ENCODE data around the gene CTDSP2. TPM values are rescaled to one million over a fixed set of nuclear protein-coding genes. Genes with fewer than 3 reads are reported as not detected.

CTDSP2 gene
- total RNA-seq, 1 donor = 64.8 TPM

GRCh38 chr12:57869298-57869926 is 22.9 kb upstream of the CTDSP2 start:
- H3K4me3 ChIP-seq (ENCODE audit: low read depth, low read length) = no peak overlapping the region
- DNase-seq (ENCODE audit: low read depth) = no peak
- no peak for TF ChIP-seq CTCF (IDR thresholded peaks at IDR 0.05; ENCODE audit: insufficient read depth, low read depth, low read length)

GRCh38 chr12:57868851-57869268 is 22.3 kb upstream of the CTDSP2 start:
- DNase-seq (ENCODE audit: low read depth) = peak; percentile 55
- H3K4me3 ChIP-seq (ENCODE audit: low read depth, low read length) = no peak overlapping the region
- TF ChIP-seq CTCF (IDR thresholded peaks at IDR 0.05; ENCODE audit: insufficient read depth, low read depth, low read length) = no peak

- H3K4me3 ChIP-seq (ENCODE audit: low read depth, low read length) = no peak overlapping the region
- TF ChIP-seq CTCF (IDR thresholded peaks at IDR 0.05; ENCODE audit: insufficient read depth, low read depth, low read length) = no peak
- DNase-seq (ENCODE audit: low read depth) = peak; percentile 87
Observed at GRCh38 chr12:57868221-57868620, 21.7 kb upstream of the CTDSP2 start.

GRCh38 chr12:57866308-57867019 is 19.9 kb upstream of the CTDSP2 start:
- H3K4me3 ChIP-seq (ENCODE audit: low read depth, low read length) = no peak overlapping the region
- TF ChIP-seq CTCF (IDR thresholded peaks at IDR 0.05; ENCODE audit: insufficient read depth, low read depth, low read length) = no peak
- DNase-seq (ENCODE audit: low read depth) = no peak

- peak; percentile 81 for DNase-seq (ENCODE audit: low read depth)
- peak overlapping the region; percentile 57 for H3K4me3 ChIP-seq (ENCODE audit: low read depth, low read length)
- no peak for TF ChIP-seq CTCF (IDR thresholded peaks at IDR 0.05; ENCODE audit: insufficient read depth, low read depth, low read length)
Observed at GRCh38 chr12:57865084-57865751, 18.7 kb upstream of the CTDSP2 start.

- no peak for TF ChIP-seq CTCF (IDR thresholded peaks at IDR 0.05; ENCODE audit: insufficient read depth, low read depth, low read length)
- peak overlapping the region; percentile 57 for H3K4me3 ChIP-seq (ENCODE audit: low read depth, low read length)
- peak; percentile 28 for DNase-seq (ENCODE audit: low read depth)
Observed at GRCh38 chr12:57864442-57865083, 18.0 kb upstream of the CTDSP2 start.

All from fibroblast of villous mesenchyme (primary cell).